ENCODE results near the gene MYO9A.

- no peak for TF ChIP-seq CTCF (IDR thresholded peaks at IDR 0.05)
- no peak for TF ChIP-seq POLR2A (IDR thresholded peaks at IDR 0.05)
Measured at GRCh38 chr15:71807691-71808091, 310.3 kb downstream of the MYO9A start.

Data from thyroid gland (tissue), 4 donors.